Mesothelial cell of epicardium (in vitro differentiated cells): ENCODE results near the gene TPCN1. TPM values are rescaled to one million over a fixed set of nuclear protein-coding genes. Genes with fewer than 3 reads are reported as not detected.
A peak's percentile ranks its signal among the peaks of the same experiment; 100 is the strongest.

Experiments
- DNase-seq, 2 experiments: peaks; one replicate each; pipeline ENCODE4 v3.0.0; 2021; ENCODE audit warnings: low spot score in 2 of 2; ENCODE audit not compliant: unreplicated experiment in 2 of 2
- H3K27ac Mint-ChIP-seq: 2 replicates; pipeline ENCODE4 v1.8.0; 2021; ENCODE audit warnings: mixed read lengths
- H3K27me3 Mint-ChIP-seq: 2 replicates; pipeline ENCODE4 v1.8.0; 2021; ENCODE audit warnings: low read depth, mixed read lengths
- H3K36me3 Mint-ChIP-seq: 2 replicates; pipeline ENCODE4 v1.8.0; 2021; ENCODE audit warnings: mixed read lengths
- H3K4me1 Mint-ChIP-seq: 2 replicates; pipeline ENCODE4 v1.8.0; 2021; ENCODE audit warnings: mixed read lengths
- H3K4me3 Mint-ChIP-seq: 2 replicates; pipeline ENCODE4 v1.8.0; 2021; ENCODE audit warnings: mild to moderate bottlenecking, moderate library complexity, mixed read lengths
- H3K9me3 Mint-ChIP-seq: 2 replicates; pipeline ENCODE4 v1.8.0; 2021; ENCODE audit warnings: mixed read lengths
- CTCF ChIP-seq: fragments of 200-600 bp; sonication (generic); IDR thresholded peaks from one replicate; pipeline ENCODE4 v1.5.0; 2021; ENCODE audit warnings: antibody characterized with exemption; ENCODE audit not compliant: unreplicated experiment
- total RNA-seq: library from RNA; stranded (reverse); gene quantifications from 3 replicates; pipeline ENCODE4 v1.2.1, GENCODE V29; 2021

The TPCN1 gene
- total RNA-seq, 1 donor from 2014 or later: 40.0 TPM

- no peak for TF ChIP-seq CTCF
- H3K27me3 Mint-ChIP-seq: no peaks in the 10 kb centered on the region
- H3K4me3 Mint-ChIP-seq: no peak overlapping the region
- no peaks in the 10 kb centered on the region for H3K9me3 Mint-ChIP-seq
- H3K4me1 Mint-ChIP-seq: peaks cover 6% of the 10 kb centered on the region
- DNase-seq: no peak
- H3K36me3 Mint-ChIP-seq: no peaks in the 10 kb centered on the region
- H3K27ac Mint-ChIP-seq: no peak overlapping the region
These were observed 6.3 kb upstream of the TPCN1 start for GRCh38 chr12:113214895-113215400.

GRCh38 chr12:113216027-113216426 lies 5.2 kb upstream of the TPCN1 start:
- Mint-ChIP-seq H3K36me3 (no peaks in the 10 kb centered on the region), H3K4me3 (no peak overlapping the region), H3K27me3 (no peaks in the 10 kb centered on the region), H3K27ac (no peak overlapping the region), H3K9me3 (no peaks in the 10 kb centered on the region), H3K4me1 (peaks cover 9% of the 10 kb centered on the region)
- no peak for DNase-seq
- TF ChIP-seq CTCF: no peak

GRCh38 chr12:113220593-113221180 lies 577 bp upstream of the TPCN1 start:
- no peak for TF ChIP-seq CTCF
- peak overlapping the region; percentile 85 for H3K27ac Mint-ChIP-seq
- H3K36me3 Mint-ChIP-seq: no peaks in the 10 kb centered on the region
- no peaks in the 10 kb centered on the region for H3K9me3 Mint-ChIP-seq
- DNase-seq: no peak
- H3K4me3 Mint-ChIP-seq: peak overlapping the region; percentile 87
- H3K27me3 Mint-ChIP-seq: no peaks in the 10 kb centered on the region
- H3K4me1 Mint-ChIP-seq: peaks cover 21% of the 10 kb centered on the region

GRCh38 chr12:113221997-113222729 lies 899 bp downstream of the TPCN1 start:
- peak overlapping the region; percentile 87 for H3K4me3 Mint-ChIP-seq
- no peaks in the 10 kb centered on the region for H3K9me3 Mint-ChIP-seq
- no peak for TF ChIP-seq CTCF
- no peaks in the 10 kb centered on the region for H3K36me3 Mint-ChIP-seq
- H3K27ac Mint-ChIP-seq: peak overlapping the region; percentile 89
- peaks cover 21% of the 10 kb centered on the region for H3K4me1 Mint-ChIP-seq
- H3K27me3 Mint-ChIP-seq: no peaks in the 10 kb centered on the region
- DNase-seq: no peak

- no peaks in the 10 kb centered on the region for H3K27me3 Mint-ChIP-seq
- H3K4me3 Mint-ChIP-seq: peak overlapping the region; percentile 87
- H3K9me3 Mint-ChIP-seq: no peaks in the 10 kb centered on the region
- peaks cover 6% of the 10 kb centered on the region for H3K36me3 Mint-ChIP-seq
- H3K27ac Mint-ChIP-seq: peak overlapping the region; percentile 89
- no peak for TF ChIP-seq CTCF
- DNase-seq: no peak
- H3K4me1 Mint-ChIP-seq: peaks cover 21% of the 10 kb centered on the region
These were observed 1.7 kb downstream of the TPCN1 start for GRCh38 chr12:113222730-113223531.
